ENCODE results near the gene EFNB2. TPM values are rescaled to one million over a fixed set of nuclear protein-coding genes. Genes with fewer than 3 reads are reported as not detected.

Gene EFNB2
- total and polyA plus RNA-seq, 2 experiments from 2014 or later: 11.1 to 12.2 TPM

DNA sequence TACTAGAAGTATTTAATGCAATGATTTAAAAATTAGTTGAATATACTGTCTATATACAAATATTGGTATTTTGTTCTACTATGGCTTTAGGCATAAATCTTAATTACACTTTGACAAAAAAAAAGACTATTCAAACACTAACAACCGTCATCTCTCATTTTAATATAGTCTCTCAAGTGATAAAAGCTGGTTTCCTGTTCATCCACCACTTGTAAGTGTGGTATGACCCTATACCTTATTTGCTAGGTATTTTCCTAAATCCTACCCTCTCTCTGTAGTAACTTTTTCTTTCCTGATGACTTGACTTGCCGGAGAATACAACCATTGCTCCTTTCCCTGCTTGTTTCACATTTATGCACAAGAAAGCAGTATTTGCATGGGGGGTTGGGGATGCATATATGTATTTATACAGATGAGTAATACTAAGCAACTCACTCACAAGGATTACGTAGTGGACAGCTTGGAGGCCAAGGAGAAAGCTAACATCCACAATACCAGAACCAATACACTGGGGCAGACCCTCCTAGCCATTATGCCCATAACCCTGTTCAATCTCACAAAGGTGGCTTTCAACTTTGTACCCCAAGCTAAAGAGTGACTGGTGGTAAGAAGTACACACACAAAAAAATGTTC is 12.7 kb upstream of the EFNB2 start:
- TF ChIP-seq CTCF (IDR thresholded peaks at IDR 0.05; ENCODE audit: low read depth, low read length): no peak
- no peaks in the 10 kb centered on the region for H3K4me1 ChIP-seq (ENCODE audit: low read depth)
- H3K9me3 ChIP-seq (ENCODE audit: low read depth): no peaks in the 10 kb centered on the region
- no peak for DNase-seq (ENCODE audit: low read depth in 1 of 2, low spot score in 1 of 2)
- no peak overlapping the region for H3K4me3 ChIP-seq
- H3K36me3 ChIP-seq: peaks cover 13% of the 10 kb centered on the region
- no peaks in the 10 kb centered on the region for H3K27me3 ChIP-seq
- no peak overlapping the region for H3K27ac ChIP-seq

DNA sequence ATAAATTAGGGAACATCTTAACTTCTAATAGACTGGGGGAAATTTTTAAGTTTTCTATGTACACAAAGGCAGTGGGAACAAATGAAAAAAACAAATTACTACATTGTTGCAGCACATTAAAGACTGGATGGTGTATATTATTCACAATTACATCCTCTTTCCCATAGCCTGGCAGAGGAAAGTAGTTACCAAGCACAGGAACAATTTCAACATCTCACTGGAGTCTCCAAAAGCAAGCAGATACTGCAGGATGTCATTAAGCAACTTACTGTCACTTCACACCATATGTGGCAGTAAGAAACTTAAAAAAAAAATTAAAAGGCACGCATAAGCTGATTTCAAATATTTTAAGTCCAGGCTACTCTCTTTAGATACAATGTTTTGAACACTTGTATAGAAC is 6.4 kb upstream of the EFNB2 start:
- Histone ChIP-seq H3K9me3 (ENCODE audit: low read depth) (no peaks in the 10 kb centered on the region), H3K27ac (no peak overlapping the region), H3K27me3 (no peaks in the 10 kb centered on the region), H3K4me3 (no peak overlapping the region), H3K36me3 (peaks cover 21% of the 10 kb centered on the region), H3K4me1 (ENCODE audit: low read depth) (no peaks in the 10 kb centered on the region)
- DNase-seq (ENCODE audit: low read depth in 1 of 2, low spot score in 1 of 2): no peak
- TF ChIP-seq CTCF (IDR thresholded peaks at IDR 0.05; ENCODE audit: low read depth, low read length): no peak

DNA sequence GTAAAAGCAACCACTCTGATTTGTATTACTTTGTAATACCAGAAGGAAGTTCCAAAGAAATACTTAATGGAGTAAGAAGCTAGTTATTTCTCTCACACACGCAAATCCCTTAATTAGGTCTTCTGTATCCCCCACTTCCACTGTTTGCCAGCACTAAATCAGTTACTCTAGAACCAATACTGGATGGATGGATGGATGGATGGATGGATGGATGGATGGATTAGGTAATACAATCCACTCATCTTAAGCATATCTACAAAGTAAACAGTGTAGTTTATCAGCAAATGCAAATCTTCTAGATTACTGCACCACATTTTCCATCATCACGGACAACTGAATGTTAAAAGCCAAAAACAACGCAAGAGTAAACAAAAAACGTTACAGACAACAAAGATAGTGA is 5.2 kb upstream of the EFNB2 start:
- no peak overlapping the region for H3K27ac ChIP-seq
- no peaks in the 10 kb centered on the region for H3K9me3 ChIP-seq (ENCODE audit: low read depth)
- no peaks in the 10 kb centered on the region for H3K27me3 ChIP-seq
- no peaks in the 10 kb centered on the region for H3K4me1 ChIP-seq (ENCODE audit: low read depth)
- H3K36me3 ChIP-seq: peaks cover 21% of the 10 kb centered on the region
- DNase-seq (ENCODE audit: low read depth in 1 of 2, low spot score in 1 of 2): no peak
- no peak for TF ChIP-seq CTCF (IDR thresholded peaks at IDR 0.05; ENCODE audit: low read depth, low read length)
- H3K4me3 ChIP-seq: no peak overlapping the region

DNA sequence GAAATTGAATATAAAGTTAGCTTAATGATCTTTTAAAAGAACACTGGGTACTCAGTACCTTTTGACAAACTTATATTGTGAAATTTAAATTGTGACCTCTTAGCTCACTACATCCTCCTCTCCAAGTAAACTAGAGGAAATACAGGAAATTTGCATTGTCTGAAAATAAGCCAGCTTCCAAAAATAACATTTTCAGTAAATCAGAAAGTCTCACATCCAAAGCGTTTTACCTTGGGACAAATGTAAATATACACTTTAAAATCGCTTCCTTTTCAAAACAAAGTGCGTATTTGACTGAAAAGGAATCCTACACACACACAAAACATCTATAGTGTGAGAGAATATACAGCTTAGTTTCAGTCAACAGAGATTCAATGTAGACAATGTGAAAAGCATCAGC is 2.1 kb upstream of the EFNB2 start:
- Histone ChIP-seq H3K27ac (no peak overlapping the region), H3K36me3 (peaks cover 7% of the 10 kb centered on the region), H3K9me3 (ENCODE audit: low read depth) (no peaks in the 10 kb centered on the region), H3K4me1 (ENCODE audit: low read depth) (peaks cover 4% of the 10 kb centered on the region), H3K27me3 (no peaks in the 10 kb centered on the region), H3K4me3 (no peak overlapping the region)
- no peak for DNase-seq (ENCODE audit: low read depth in 1 of 2, low spot score in 1 of 2)
- no peak for TF ChIP-seq CTCF (IDR thresholded peaks at IDR 0.05; ENCODE audit: low read depth, low read length)

GRCh38 chr13:106536244-106537034 is 977 bp upstream of the EFNB2 start:
- Histone ChIP-seq H3K27ac (no peak overlapping the region), H3K9me3 (ENCODE audit: low read depth) (no peaks in the 10 kb centered on the region), H3K4me3 (peak overlapping the region; percentile 88), H3K27me3 (no peaks in the 10 kb centered on the region), H3K4me1 (ENCODE audit: low read depth) (peaks cover 13% of the 10 kb centered on the region), H3K36me3 (peaks cover 3% of the 10 kb centered on the region)
- peak; percentile 92 to 96 for DNase-seq (ENCODE audit: low read depth in 1 of 2, low spot score in 1 of 2)
- TF ChIP-seq CTCF (IDR thresholded peaks at IDR 0.05; ENCODE audit: low read depth, low read length): peak; percentile 98

All from cardiac muscle cell (in vitro differentiated cells and primary cell).